IPS DF 19.7 (cell line): Measurements from ENCODE around the gene EP300.
"Not testable (repeated sequence)": the region's sequence is repeated elsewhere in the genome, so short reads cannot be mapped to it uniquely, and the experiment has no call there.

ENCODE experiments used
- DNase-seq: peaks from one replicate; pipeline ENCODE4 v3.0.0-alpha.2; 2013; ENCODE audit warnings: low read depth, low spot score

Gene EP300

DNA sequence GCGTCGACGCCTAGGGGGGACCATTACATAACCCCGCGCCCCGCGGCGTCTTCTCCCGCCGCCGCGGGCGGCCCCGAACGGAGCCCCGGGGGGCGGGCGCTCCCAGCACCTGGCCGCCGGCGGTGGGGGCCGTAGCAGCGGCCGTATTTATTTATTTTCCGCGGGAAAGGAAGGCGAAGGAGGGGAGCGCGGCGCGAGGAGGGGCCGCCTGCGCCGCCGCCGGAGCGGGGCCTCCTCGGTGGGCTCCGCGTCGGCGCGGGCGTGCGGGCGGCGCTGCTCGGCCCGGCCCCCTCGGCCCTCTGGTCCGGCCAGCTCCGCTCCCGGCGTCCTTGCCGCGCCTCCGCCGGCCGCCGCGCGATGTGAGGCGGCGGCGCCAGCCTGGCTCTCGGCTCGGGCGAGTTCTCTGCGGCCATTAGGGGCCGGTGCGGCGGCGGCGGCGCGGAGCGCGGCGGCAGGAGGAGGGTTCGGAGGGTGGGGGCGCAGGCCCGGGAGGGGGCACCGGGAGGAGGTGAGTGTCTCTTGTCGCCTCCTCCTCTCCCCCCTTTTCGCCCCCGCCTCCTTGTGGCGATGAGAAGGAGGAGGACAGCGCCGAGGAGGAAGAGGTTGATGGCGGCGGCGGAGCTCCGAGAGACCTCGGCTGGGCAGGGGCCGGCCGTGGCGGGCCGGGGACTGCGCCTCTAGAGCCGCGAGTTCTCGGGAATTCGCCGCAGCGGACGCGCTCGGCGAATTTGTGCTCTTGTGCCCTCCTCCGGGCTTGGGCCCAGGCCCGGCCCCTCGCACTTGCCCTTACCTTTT is at the start of gene EP300:
EP300 (plus strand) TSS at position 570 of the 795 bp plus-strand sequence. CDS start 413 bp downstream, outside the sequence.
- DNase-seq, result no peak

- no peak for DNase-seq
These were observed 48.7 kb upstream of the EP300 start for GRCh38 chr22:41043722-41044121.

- DNase-seq, result not testable (repeated sequence)
These were observed 46.8 kb upstream of the EP300 start for GRCh38 chr22:41045575-41045974.

DNA sequence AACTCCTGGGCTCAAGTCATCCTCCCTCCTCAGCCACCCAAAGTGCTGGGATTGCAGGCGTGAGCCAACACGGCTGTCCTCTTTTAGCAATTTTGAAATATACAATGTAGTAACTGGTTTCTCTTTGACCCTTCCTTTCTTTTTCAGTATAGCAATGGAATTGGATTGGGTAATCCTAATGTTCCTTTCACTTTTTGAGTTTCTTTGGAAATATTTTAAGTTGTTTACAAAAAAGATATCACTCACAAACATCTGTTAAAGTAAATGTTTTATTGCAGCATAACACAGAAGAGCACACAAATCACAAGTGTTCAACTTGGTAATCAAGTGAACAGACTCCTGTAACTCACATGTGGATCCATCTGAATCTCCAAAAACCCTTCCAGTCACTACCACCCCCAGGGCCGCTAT is 44.6 kb upstream of the EP300 start:
- DNase-seq, result no peak

- not testable (repeated sequence) for DNase-seq
These were observed 44.0 kb upstream of the EP300 start for GRCh38 chr22:41048345-41048744.

GRCh38 chr22:41048791-41049717 is 43.3 kb upstream of the EP300 start:
- DNase-seq, result no peak

GRCh38 chr22:41049795-41050194 is 42.6 kb upstream of the EP300 start:
- not testable (repeated sequence) for DNase-seq

DNA sequence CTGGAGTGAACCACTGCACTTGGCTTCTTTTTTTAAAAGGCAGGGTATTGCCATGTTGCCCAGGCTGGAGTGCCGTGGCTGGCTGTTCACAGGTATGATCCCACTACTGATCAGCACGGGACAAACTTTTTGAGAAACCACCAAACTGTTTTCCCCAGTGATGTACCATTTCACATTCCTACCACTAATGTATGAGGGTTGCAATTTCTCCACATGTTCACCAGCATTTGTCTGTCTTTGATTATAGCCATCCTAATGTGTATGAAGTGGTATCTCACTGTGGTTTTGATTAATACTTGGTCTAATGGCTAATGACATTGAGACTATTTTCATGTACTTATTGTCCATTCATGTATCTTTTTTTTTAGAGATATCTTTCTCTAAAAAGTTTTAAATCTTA is 41.5 kb upstream of the EP300 start:
- DNase-seq, result no peak

DNA sequence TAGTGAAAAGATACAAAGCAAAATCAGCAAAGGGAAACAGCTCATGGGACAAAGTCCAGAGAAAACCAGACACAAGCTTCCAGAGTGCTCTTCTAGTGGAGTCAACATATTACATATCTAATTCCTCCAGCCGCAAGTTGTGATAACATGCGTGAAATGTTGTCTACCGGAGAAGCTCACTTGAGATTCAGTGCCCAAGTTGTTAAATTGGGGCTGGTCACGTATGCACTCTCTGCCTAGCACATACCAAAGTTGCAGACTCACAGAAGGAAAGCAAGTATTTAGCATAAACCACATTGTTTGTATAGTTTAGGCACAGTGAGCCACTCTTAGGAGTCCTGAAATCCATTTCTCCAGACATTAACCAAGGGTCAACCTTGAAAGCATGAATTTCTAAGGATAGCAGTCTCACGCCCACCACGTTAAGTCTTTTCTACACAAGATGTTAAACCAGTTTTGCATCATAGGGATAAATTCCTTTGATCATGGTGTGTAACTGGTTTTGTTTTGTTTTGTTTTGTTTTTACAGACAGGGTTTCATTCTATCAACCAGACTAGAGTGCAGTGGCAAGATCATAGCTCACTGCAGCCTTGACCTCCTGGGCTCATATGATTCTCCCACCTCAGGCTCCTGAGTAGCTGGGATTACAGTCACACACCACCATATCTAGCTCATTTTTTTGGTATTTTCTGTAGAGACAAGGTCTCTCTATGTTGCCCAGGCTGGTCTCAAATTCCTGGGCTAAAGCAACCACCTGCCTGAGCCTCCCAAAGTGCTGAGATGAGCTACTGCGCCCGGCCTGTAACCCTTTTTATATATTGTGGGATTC is 39.5 kb upstream of the EP300 start:
- no peak for DNase-seq

GRCh38 chr22:41057076-41057475 is 35.3 kb upstream of the EP300 start:
- DNase-seq, result no peak

DNA sequence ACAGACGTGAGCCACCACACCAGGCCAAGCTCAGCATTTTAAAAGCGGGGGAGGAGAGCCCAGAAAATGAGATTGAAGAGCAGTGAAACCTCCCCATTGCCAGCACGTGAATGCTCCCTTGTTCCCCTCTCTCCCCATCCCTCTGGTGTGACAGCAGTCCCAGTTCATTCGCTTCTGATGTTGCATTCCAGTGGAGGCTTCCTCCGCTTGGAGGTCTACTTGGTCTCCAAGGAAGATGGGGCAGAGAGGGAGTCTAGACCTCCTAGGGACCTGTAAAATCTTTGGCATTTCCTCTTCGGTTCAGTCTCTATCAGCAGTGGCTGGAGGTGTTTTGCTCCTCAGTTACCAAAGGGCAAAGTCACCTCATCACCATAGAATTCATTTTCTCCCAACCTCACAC is 30.2 kb upstream of the EP300 start:
- DNase-seq, result no peak

DNA sequence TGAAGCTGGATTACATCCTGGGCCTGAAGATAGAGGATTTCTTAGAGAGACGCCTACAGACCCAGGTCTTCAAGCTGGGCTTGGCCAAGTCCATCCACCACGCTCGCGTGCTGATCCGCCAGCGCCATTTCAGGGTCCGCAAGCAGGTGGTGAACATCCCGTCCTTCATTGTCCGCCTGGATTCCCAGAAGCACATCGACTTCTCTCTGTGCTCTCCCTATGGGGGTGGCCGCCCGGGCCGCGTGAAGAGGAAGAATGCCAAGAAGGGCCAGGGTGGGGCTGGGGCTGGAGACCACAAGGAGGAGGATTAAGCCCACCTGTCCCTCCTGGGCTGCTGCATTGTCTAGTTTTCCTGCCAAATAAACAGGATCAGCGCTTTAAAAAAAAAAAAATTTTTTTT is 28.1 kb upstream of the EP300 start:
- not testable (repeated sequence) for DNase-seq

- not testable (repeated sequence) for DNase-seq
These were observed 26.1 kb upstream of the EP300 start for GRCh38 chr22:41066341-41066740.

DNA sequence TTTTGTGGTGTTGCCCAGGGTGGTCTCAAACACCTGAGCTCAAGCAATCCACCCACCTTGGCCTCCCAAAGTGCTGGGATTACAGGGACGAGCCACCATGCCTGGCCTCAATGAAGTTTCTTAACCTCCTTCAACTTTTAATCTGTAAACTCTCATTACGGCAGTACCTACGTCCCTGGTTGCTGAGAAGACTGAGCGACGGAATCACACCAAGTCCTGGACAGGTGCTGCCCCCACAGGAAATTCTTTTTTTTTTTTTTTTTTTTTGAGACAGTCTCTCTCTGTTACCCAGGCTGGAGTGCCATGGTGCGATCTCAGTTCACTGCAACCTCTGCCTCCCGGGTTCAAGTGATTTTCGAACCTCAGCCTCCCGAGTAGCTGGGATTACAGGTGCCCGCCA is 24.4 kb upstream of the EP300 start:
- DNase-seq, result not testable (repeated sequence)

DNA sequence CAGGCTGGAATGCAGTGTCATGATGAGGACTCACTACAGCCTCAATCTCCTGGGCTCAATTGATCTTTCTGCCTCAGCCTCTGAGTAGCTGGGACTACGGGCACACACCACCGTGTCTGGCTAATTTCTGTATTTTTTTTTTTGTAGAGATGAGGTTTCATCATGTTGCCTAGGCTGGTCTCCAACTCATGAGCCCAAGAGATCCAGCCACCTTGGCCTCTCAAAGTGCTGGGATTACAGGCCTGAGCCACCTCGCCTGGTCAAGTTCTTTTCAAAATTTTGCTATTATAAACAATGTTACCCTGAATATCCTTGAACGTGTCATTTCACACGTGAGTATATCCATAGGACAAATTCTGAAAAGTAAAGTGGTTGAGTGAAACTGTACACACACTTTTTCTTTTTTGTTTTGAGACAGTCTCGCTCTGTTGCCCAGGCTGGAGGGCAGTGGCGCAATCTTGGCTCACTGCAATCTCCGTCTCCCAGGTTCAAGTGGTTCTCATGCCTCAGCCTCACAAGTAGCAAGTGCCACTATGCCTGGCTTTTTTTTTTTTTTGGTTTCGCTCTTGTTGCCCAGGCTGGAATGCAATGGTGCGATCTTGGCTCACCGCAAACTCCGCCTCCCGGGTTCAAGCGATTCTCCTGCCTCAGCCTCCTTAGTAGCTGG is 21.6 kb upstream of the EP300 start:
- no peak for DNase-seq

DNA sequence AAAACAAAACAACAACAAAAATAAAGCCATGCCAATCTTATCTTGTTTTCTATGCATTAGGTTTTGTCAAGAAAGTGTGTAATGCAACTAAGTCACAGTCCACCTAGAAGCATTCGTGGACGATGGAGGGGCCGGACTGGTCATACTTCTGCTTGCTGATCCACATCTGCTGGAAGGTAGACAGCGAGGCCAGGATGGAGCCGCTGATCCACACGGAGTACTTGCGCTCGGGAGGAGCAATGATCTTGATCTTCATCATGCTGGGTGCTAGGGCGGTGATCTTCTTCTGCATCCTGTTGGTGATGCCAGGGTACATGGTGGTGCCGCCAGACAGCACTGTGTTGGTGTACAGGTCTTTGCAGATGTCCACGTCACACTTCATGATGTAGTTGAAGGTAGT is 18.3 kb upstream of the EP300 start:
- DNase-seq, result no peak

GRCh38 chr22:41074466-41074865 is 17.9 kb upstream of the EP300 start:
- DNase-seq, result no peak

DNA sequence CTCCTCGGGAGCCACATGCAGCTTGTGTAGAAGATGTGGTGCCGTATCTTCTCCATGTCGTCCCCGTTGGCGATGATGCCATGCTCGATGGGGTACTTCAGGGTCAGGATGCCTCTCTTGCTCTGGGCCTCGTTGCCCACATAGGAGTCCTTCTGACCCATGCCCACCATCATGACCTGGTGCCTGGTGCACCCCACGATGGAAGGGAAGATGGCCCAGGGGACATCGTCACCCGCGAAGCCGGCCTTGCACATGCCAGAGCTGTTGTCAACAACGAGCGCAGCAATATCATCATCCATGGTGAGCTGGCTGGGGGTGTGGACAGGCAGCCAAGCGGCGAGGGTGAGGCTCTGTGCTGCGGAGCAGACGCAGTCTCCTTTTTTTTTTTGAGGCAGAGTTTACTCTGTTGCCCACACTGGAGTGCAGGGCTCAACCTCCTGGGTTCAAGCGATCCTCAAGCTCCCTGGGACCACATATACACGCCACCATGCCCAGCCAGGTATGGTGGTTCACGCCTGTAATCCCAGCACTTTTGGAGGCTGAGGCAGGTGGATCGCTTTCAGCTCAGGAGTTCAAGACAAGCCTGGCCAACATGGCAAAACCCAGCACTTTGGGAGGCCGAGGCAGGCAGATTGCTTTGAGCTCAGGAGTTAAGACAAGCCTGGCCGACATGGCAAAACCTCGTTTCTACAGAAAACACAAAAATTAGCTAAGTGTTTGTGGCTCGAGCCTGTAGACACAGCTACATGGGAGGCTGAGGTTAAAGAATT is 17.3 kb upstream of the EP300 start:
- DNase-seq, result no peak

GRCh38 chr22:41075946-41076345 is 16.4 kb upstream of the EP300 start:
- no peak for DNase-seq

DNA sequence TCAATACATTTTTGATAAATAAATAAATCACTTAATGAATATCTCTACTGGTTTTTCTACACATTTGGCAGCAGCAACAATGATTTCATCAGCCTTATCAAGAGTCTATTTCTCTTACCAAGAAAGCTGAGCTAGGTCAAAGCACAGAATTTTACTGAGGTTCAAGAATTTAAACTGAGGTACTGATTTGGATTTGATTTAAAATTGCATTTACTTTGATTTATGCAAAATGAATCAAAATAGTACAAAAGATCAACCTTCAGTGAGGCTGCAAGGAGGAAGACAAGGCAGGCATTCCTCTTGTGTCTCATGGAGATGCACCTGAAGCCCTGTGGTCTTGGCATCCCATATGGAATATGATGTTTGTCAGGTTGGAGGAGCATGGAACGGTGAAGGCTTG is 15.5 kb upstream of the EP300 start:
- DNase-seq, result no peak
